HEK293 (cell line): ENCODE results near the gene SOX5.

Experiments
- CTCF ChIA-PET: fragments of 350-600 bp; formaldehyde crosslinking; extraction: SDS; loops from one replicate; lab custom pipeline; 2021; ENCODE audit warnings: antibody characterized with exemption; lab: Yijun Ruan, JAX
- POLR2A ChIA-PET: fragments of 300-600 bp; formaldehyde crosslinking; extraction: SDS; loops from one replicate; lab custom pipeline; 2020; ENCODE audit warnings: antibody characterized with exemption, inconsistent platforms; lab: Yijun Ruan, JAX
- H3K27ac ChIP-seq: fragments of 200-500 bp; sonication (Bioruptor generic); 2 replicates; pipeline ENCODE4 v1.5.1; 2014; ENCODE audit warnings: low read depth, low read length, control low read depth, inconsistent platforms; ENCODE audit errors: extremely low read depth
- H3K36me3 ChIP-seq, 2 experiments: fragments of 200-500 bp in 1 of 2; sonication (Bioruptor generic) in 1 of 2; 1 replicate in 1 of 2; 2 replicates in 1 of 2; pipeline ENCODE4 v1.5.1; 2014 to 2017; ENCODE audit warnings: inconsistent platforms in 2 of 2, low read length in 2 of 2; ENCODE audit not compliant: control insufficient read depth in 2 of 2, insufficient read depth in 1 of 2
- H3K4me1 ChIP-seq: fragments of 200-500 bp; sonication (Bioruptor generic); 2 replicates; pipeline ENCODE4 v1.5.1; 2014; ENCODE audit warnings: mild to moderate bottlenecking, low read length, inconsistent platforms; ENCODE audit not compliant: control insufficient read depth, insufficient read depth
- H3K4me3 ChIP-seq: 2 replicates; pipeline ENCODE4 v1.5.1; 2011; ENCODE audit warnings: low read depth, mild to moderate bottlenecking, control low read depth, low read length, moderate library complexity
- H3K9me3 ChIP-seq: fragments of 200-500 bp; sonication (Bioruptor generic); 2 replicates; pipeline ENCODE4 v1.5.1; 2014; ENCODE audit warnings: low read depth, low read length, inconsistent platforms; ENCODE audit not compliant: control insufficient read depth, insufficient read depth
- MYNN ChIP-seq: fragments of 450-650 bp; formaldehyde crosslinking; IDR thresholded peaks from 2 replicates; pipeline ENCODE4 v1.5.1; 2016; ENCODE audit warnings: missing biosample characterization, missing genetic modification characterization, borderline replicate concordance
- SCRT2 ChIP-seq: fragments of 450-650 bp; formaldehyde crosslinking; IDR thresholded peaks from 2 replicates; pipeline ENCODE4 v1.5.1; 2016; ENCODE audit warnings: missing biosample characterization, missing genetic modification characterization
- WT1 ChIP-seq: fragments of 450-650 bp; formaldehyde crosslinking; IDR thresholded peaks from 2 replicates; pipeline ENCODE4 v1.5.1; 2016; ENCODE audit warnings: missing biosample characterization, missing genetic modification characterization
- ZFP3 ChIP-seq: fragments of 450-650 bp; formaldehyde crosslinking; IDR thresholded peaks from 2 replicates; pipeline ENCODE4 v1.5.1; 2016; ENCODE audit warnings: low read depth, missing biosample characterization, missing genetic modification characterization
- ZNF10 ChIP-seq: fragments of 450-650 bp; formaldehyde crosslinking; IDR thresholded peaks from 2 replicates; pipeline ENCODE4 v1.5.1; 2017; ENCODE audit warnings: missing biosample characterization, missing genetic modification characterization
- ZNF169 ChIP-seq: fragments of 450-650 bp; formaldehyde crosslinking; IDR thresholded peaks from 2 replicates; pipeline ENCODE4 v1.5.1; 2016; ENCODE audit warnings: missing biosample characterization, missing genetic modification characterization
- ZNF19 ChIP-seq: fragments of 450-650 bp; formaldehyde crosslinking; IDR thresholded peaks from 2 replicates; pipeline ENCODE4; 2016; ENCODE audit warnings: missing biosample characterization, missing genetic modification characterization, low read depth
- ZNF274 ChIP-seq, 2 experiments: fragments of 200-500 bp in 1 of 2; fragments of 450-650 bp in 1 of 2; sonication (Bioruptor generic) in 1 of 2; formaldehyde crosslinking in 1 of 2; IDR thresholded peaks; 2 replicates each; pipeline versions ENCODE4 v1.5.1 to v1.6.1; 2014 to 2016; ENCODE audit warnings: borderline replicate concordance in 1 of 2, inconsistent platforms in 1 of 2, low read length in 1 of 2, missing biosample characterization in 1 of 2, missing genetic modification characterization in 1 of 2
- ZNF335 ChIP-seq: fragments of 450-650 bp; formaldehyde crosslinking; conservative IDR thresholded peaks from 2 replicates; pipeline ENCODE4 v1.5.1; 2016; ENCODE audit warnings: missing biosample characterization, missing genetic modification characterization
- ZNF354C ChIP-seq: fragments of 450-650 bp; formaldehyde crosslinking; IDR thresholded peaks from 2 replicates; pipeline ENCODE4 v1.5.1; 2016; ENCODE audit warnings: missing biosample characterization, missing genetic modification characterization, low read depth, borderline replicate concordance
- ZNF366 ChIP-seq: fragments of 450-650 bp; formaldehyde crosslinking; conservative IDR thresholded peaks from 2 replicates; pipeline ENCODE4 v1.5.1; 2016; ENCODE audit warnings: missing biosample characterization, missing genetic modification characterization
- ZNF426 ChIP-seq: fragments of 450-650 bp; formaldehyde crosslinking; IDR thresholded peaks from 2 replicates; pipeline ENCODE4 v1.5.1; 2017; ENCODE audit warnings: missing biosample characterization, missing genetic modification characterization, mild to moderate bottlenecking, inconsistent platforms, moderate library complexity
- ZNF48 ChIP-seq: fragments of 450-650 bp; formaldehyde crosslinking; IDR thresholded peaks from 2 replicates; pipeline ENCODE4 v1.5.1; 2016; ENCODE audit warnings: missing biosample characterization, missing genetic modification characterization
- ZNF596 ChIP-seq: fragments of 450-650 bp; IDR thresholded peaks from 2 replicates; pipeline ENCODE4 v1.5.0; 2018; ENCODE audit warnings: missing biosample characterization, mild to moderate bottlenecking, missing genetic modification characterization, moderate library complexity
- ZNF670 ChIP-seq: fragments of 450-650 bp; formaldehyde crosslinking; IDR thresholded peaks from 2 replicates; pipeline ENCODE4 v1.5.1; 2016; ENCODE audit warnings: missing biosample characterization, missing genetic modification characterization, low read depth
- ZNF747 ChIP-seq: fragments of 450-650 bp; formaldehyde crosslinking; IDR thresholded peaks from 2 replicates; pipeline ENCODE4 v1.5.1; 2016; ENCODE audit warnings: missing biosample characterization, missing genetic modification characterization
- TF ChIP-seq, protein P1 (sequence below): fragments of 450-650 bp; formaldehyde crosslinking; IDR thresholded peaks from 2 replicates; pipeline ENCODE4 v1.5.1; 2016; ENCODE audit warnings: missing biosample characterization, missing genetic modification characterization
- TF ChIP-seq, protein P2 (sequence below): fragments of 450-650 bp; formaldehyde crosslinking; IDR thresholded peaks from 2 replicates; pipeline ENCODE4 v1.5.1; 2016; ENCODE audit warnings: missing biosample characterization, missing genetic modification characterization
- TF ChIP-seq, protein P3 (sequence below): fragments of 450-650 bp; formaldehyde crosslinking; IDR thresholded peaks from 2 replicates; pipeline ENCODE4 v1.5.1; 2016; ENCODE audit warnings: missing biosample characterization, missing genetic modification characterization
- TF ChIP-seq, protein P4 (sequence below): fragments of 450-650 bp; formaldehyde crosslinking; IDR thresholded peaks from 2 replicates; pipeline ENCODE4 v1.5.1; 2017; ENCODE audit warnings: missing biosample characterization, missing genetic modification characterization
- TF ChIP-seq, protein P5 (sequence below): fragments of 450-650 bp; formaldehyde crosslinking; IDR thresholded peaks from 2 replicates; pipeline ENCODE4 v1.5.1; 2016; ENCODE audit warnings: missing biosample characterization, missing genetic modification characterization, low read depth
- TF ChIP-seq, protein P6 (sequence below): fragments of 450-650 bp; formaldehyde crosslinking; IDR thresholded peaks from 2 replicates; pipeline ENCODE4 v1.5.1; 2016; ENCODE audit warnings: missing biosample characterization, missing genetic modification characterization
- TF ChIP-seq, protein P7 (sequence below): fragments of 450-650 bp; formaldehyde crosslinking; IDR thresholded peaks from 2 replicates; pipeline ENCODE4 v1.5.1; 2016; ENCODE audit warnings: missing biosample characterization, missing genetic modification characterization

The SOX5 gene

DNA sequence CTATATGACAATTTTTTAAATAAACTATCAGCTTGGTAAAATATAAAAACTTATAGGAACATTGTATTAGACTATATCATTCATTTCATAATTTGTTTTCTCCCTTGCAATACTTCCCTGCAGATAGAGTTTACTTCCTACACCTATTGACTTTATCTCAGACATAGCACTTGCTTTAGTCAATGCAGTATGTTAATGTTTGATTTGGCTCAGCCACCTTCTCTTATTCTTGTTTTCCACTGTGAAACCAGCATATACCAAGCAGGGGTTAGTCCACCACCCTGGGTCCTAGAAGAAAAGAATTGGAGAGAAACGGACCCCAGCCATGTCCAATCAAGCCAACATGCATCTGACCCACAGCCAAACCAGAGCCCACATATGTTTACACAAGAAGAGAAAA is 10.4 kb upstream of the SOX5 start:
- H3K36me3 ChIP-seq: no peaks in the 10 kb centered on the region
- ChIA-PET CTCF (interaction anchor here (0.6 to 0.9 kb wide), 2 partner anchors 11 to 404 kb away, joined by 3 to 10 read pairs; no protein-coding TSS in a partner anchor), POLR2A (no interaction called here)
- H3K4me3 ChIP-seq: no peak overlapping the region
- H3K27ac ChIP-seq: no peak overlapping the region
- TF ChIP-seq ZNF274 (IDR thresholded peaks at IDR 0.05; ENCODE audit: low read length) (no peak), ZNF274 (tag by site-specific recombination; IDR thresholded peaks at IDR 0.05; ENCODE audit: borderline replicate concordance) (no peak), ZNF426 (tag by site-specific recombination) (no peak), ZNF10 (tag by site-specific recombination) (no peak), ZNF354C (no peak), ZNF747 (tag by site-specific recombination) (no peak), ZNF19 (no peak), MYNN (tag by site-specific recombination) (no peak), WT1 (no peak), ZNF670 (tag by site-specific recombination) (no peak), SCRT2 (tag by site-specific recombination) (no peak), ZFP3 (tag by site-specific recombination) (no peak), ZNF335 (no peak), ZNF596 (tag by site-specific recombination) (no peak), ZNF48 (tag by site-specific recombination) (no peak)
- TF ChIP-seq, protein P1, sequence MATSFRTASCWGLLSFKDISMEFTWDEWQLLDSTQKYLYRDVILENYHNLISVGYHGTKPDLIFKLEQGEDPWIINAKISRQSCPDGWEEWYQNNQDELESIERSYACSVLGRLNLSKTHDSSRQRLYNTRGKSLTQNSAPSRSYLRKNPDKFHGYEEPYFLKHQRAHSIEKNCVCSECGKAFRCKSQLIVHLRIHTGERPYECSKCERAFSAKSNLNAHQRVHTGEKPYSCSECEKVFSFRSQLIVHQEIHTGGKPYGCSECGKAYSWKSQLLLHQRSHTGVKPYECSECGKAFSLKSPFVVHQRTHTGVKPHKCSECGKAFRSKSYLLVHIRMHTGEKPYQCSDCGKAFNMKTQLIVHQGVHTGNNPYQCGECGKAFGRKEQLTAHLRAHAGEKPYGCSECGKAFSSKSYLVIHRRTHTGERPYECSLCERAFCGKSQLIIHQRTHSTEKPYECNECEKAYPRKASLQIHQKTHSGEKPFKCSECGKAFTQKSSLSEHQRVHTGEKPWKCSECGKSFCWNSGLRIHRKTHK: no peak
- TF ChIP-seq, protein P2, sequence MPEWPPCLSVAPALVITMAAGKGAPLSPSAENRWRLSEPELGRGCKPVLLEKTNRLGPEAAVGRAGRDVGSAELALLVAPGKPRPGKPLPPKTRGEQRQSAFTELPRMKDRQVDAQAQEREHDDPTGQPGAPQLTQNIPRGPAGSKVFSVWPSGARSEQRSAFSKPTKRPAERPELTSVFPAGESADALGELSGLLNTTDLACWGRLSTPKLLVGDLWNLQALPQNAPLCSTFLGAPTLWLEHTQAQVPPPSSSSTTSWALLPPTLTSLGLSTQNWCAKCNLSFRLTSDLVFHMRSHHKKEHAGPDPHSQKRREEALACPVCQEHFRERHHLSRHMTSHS (tag by site-specific recombination): no peak
- TF ChIP-seq, protein P3, sequence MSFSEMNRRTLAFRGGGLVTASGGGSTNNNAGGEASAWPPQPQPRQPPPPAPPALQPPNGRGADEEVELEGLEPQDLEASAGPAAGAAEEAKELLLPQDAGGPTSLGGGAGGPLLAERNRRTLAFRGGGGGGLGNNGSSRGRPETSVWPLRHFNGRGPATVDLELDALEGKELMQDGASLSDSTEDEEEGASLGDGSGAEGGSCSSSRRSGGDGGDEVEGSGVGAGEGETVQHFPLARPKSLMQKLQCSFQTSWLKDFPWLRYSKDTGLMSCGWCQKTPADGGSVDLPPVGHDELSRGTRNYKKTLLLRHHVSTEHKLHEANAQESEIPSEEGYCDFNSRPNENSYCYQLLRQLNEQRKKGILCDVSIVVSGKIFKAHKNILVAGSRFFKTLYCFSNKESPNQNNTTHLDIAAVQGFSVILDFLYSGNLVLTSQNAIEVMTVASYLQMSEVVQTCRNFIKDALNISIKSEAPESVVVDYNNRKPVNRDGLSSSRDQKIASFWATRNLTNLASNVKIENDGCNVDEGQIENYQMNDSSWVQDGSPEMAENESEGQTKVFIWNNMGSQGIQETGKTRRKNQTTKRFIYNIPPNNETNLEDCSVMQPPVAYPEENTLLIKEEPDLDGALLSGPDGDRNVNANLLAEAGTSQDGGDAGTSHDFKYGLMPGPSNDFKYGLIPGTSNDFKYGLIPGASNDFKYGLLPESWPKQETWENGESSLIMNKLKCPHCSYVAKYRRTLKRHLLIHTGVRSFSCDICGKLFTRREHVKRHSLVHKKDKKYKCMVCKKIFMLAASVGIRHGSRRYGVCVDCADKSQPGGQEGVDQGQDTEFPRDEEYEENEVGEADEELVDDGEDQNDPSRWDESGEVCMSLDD (tag by site-specific recombination): no peak
- TF ChIP-seq, protein P4, sequence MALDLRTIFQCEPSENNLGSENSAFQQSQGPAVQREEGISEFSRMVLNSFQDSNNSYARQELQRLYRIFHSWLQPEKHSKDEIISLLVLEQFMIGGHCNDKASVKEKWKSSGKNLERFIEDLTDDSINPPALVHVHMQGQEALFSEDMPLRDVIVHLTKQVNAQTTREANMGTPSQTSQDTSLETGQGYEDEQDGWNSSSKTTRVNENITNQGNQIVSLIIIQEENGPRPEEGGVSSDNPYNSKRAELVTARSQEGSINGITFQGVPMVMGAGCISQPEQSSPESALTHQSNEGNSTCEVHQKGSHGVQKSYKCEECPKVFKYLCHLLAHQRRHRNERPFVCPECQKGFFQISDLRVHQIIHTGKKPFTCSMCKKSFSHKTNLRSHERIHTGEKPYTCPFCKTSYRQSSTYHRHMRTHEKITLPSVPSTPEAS (tag by site-specific recombination): no peak
- no peaks in the 10 kb centered on the region for H3K4me1 ChIP-seq
- H3K9me3 ChIP-seq: no peaks in the 10 kb centered on the region

DNA sequence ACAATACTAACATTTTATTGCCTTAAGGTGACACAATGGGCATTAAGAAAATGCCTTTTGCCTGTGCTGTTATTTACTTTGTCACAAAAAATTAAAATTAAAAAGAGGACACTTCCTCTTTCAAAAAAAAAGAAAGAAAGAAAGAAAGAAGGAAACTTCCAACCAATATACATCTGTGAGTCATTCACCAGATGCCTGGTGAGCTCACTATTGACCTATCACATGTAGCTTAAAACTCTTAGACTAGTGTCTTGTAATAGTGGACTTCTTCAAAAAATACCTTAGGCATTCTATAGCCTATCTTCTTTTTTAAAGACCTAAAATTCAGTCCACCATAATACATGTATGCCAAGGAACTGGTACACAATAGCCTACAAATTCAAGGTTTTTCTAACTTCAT is 4.9 kb upstream of the SOX5 start:
- Histone ChIP-seq H3K27ac (no peak overlapping the region), H3K9me3 (no peaks in the 10 kb centered on the region), H3K4me3 (no peak overlapping the region), H3K36me3 (no peaks in the 10 kb centered on the region), H3K4me1 (no peaks in the 10 kb centered on the region)
- CTCF ChIA-PET: no interaction called here
- TF ChIP-seq ZNF366 (no peak), ZNF169 (tag by site-specific recombination) (no peak)
- TF ChIP-seq, protein P5, sequence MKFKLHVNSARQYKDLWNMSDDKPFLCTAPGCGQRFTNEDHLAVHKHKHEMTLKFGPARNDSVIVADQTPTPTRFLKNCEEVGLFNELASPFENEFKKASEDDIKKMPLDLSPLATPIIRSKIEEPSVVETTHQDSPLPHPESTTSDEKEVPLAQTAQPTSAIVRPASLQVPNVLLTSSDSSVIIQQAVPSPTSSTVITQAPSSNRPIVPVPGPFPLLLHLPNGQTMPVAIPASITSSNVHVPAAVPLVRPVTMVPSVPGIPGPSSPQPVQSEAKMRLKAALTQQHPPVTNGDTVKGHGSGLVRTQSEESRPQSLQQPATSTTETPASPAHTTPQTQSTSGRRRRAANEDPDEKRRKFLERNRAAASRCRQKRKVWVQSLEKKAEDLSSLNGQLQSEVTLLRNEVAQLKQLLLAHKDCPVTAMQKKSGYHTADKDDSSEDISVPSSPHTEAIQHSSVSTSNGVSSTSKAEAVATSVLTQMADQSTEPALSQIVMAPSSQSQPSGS (tag by site-specific recombination): no peak
- TF ChIP-seq, protein P6, sequence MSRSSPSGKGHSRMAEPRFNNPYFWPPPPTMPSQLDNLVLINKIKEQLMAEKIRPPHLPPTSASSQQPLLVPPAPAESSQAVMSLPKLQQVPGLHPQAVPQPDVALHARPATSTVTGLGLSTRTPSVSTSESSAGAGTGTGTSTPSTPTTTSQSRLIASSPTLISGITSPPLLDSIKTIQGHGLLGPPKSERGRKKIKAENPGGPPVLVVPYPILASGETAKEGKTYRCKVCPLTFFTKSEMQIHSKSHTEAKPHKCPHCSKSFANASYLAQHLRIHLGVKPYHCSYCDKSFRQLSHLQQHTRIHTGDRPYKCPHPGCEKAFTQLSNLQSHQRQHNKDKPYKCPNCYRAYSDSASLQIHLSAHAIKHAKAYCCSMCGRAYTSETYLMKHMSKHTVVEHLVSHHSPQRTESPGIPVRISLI (tag by site-specific recombination): 0 out of 2 replicates have a peak, but pooled peaks have one; percentile 23
- TF ChIP-seq, protein P7, sequence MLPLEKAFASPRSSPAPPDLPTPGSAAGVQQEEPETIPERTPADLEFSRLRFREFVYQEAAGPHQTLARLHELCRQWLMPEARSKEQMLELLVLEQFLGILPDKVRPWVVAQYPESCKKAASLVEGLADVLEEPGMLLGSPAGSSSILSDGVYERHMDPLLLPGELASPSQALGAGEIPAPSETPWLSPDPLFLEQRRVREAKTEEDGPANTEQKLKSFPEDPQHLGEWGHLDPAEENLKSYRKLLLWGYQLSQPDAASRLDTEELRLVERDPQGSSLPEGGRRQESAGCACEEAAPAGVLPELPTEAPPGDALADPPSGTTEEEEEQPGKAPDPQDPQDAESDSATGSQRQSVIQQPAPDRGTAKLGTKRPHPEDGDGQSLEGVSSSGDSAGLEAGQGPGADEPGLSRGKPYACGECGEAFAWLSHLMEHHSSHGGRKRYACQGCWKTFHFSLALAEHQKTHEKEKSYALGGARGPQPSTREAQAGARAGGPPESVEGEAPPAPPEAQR: no peak
- POLR2A ChIA-PET: no interaction called here
